ENCODE data around the gene CDY2A.
"Not testable (repeated sequence)": the region's sequence is repeated elsewhere in the genome, so short reads cannot be mapped to it uniquely, and the experiment has no call there.

The CDY2A gene, protein sequence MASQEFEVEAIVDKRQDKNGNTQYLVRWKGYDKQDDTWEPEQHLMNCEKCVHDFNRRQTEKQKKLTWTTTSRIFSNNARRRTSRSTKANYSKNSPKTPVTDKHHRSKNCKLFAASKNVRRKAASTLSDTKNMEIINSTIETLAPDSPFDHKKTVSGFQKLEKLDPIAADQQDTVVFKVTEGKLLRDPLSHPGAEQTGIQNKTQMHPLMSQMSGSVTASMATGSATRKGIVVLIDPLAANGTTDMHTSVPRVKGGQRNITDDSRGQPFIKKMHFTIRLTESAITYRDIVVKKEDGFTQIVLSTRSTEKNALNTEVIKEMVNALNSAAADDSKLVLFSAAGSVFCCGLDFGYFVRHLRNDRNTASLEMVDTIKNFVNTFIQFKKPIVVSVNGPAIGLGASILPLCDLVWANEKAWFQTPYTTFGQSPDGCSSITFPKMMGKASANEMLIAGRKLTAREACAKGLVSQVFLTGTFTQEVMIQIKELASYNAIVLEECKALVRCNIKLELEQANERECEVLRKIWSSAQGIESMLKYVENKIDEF
- long read RNA-seq, donor 1: 0 reads
- long read RNA-seq, donor 2: 0 reads
- long read RNA-seq, donor 3: 0 reads
- long read RNA-seq, donor 4: 0 reads
- long read RNA-seq, donor 5: 0 reads
- long read RNA-seq, donor 6: 0 reads
- long read RNA-seq, donor 7: 0 reads
- long read RNA-seq, donor 8: 0 reads

DNA sequence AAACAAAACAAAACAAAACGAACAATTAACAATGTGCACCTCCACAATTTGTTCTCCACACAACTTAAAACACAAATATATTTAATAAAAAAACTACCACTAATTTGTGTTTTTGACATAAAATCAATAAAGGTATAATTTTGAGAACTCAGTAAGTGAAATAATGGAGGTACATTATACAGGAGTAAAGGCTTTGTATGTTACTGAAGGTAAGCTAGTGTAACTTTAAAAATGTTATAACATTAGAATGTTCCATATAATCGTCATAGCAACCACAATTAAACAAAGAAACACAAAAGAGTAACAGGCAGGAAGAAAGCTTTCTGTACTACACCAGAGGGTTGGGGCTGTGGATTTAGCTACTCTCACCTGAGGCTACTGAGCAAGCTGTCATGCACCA lies at the start of gene CDY2A:
CDY2A (plus strand) TSS at position 301 of the 400 bp plus-strand sequence. CDS start 328 bp downstream, outside the sequence.
- not testable (repeated sequence) for DNase-seq

DNA sequence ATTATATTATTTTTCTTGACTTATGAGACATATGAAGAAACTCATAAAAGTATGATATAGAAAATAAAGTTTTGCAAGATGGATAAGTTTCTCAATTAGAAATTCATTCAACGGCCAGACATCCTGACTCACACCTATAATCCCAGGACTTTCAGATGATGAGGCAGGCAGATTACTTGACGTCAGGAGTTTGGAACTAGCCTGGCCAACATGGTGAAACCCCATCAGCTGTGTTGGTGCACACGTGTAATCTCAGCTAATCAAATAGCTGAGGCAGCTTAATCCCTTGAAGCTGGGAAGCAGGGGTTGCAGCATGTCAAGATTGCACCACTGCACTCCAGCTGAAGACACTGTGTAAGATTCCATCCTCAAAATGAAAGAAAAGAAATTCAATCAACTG lies 28.0 kb upstream of the CDY2A start:
- DNase-seq: not testable (repeated sequence)

DNA sequence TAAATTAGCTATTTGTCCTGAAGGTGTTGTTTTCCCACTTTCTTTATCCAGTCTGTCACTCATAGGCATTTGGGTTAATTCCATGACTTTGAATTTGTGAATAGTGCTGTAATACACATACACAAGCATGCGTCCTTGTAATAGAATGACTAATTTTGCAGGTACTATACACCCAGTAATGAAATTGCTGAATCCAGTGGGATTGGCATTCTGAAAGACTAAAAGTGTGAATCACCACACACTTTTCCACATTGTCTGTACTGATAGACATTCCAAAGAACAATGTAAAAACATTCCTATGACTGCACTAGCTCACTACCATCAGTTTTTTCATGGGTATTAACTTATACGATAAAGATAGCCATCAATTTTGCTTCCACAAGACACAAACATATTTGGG lies 27.3 kb upstream of the CDY2A start:
- DNase-seq: not testable (repeated sequence)

DNA sequence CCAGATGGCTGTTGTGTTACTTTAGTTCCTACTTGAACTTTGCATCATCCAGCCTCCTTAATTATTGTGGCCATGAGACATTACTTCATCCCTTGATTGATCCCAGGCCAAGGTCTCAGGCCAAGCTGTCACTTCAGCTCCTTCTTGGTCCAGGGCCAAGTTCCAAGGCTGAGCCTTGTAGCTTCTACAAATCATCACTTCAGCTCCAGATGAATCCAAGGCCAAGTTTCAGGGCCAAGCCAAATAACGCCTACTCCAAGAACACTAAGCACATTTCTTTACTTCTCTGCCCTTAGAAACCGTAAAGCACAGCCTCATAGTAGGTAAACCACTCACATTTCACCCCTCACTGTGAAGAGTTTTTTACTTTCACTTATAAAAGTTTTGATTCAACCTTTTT lies 1.7 kb upstream of the CDY2A start:
- DNase-seq: not testable (repeated sequence)

DNA sequence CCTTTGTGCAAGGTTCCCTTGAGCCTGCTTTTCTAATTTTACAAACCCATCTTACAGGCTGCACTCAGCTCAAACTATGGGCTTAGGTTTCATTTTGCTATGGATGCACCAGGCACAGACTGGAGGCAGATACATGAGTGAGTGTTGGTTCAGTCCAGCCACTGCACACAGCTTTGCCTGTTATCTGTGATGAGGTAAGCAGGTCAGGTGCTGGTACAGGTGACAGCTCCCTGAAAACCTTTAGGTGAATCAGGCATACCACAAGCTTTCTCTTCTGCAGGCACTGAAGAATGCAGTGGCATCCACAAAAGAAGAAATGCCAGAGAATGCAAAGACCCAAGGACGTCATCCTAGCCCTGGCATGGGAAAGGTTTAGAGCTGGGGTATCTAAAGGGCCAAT lies 3.3 kb downstream of the CDY2A start:
- not testable (repeated sequence) for DNase-seq

DNA sequence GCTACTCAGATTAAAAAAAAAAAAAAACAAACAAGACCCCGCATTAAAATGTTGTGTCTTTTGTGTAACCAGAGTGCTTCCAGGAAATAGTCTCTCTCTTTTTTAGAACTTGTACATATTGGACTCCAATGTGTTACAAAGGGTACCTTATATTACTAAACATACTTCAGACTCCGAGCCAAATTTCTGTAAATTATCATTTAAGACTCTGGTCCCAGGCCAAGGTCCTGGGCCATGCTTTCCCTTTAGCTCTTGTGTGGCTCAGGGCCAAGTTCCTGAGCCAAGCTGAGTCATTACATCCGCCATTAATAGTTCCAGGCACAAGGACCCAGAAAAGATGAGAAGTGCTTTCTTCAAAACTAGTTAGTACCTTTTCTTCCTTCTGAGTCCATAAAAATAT lies 4.6 kb downstream of the CDY2A start:
- DNase-seq: not testable (repeated sequence)

DNA sequence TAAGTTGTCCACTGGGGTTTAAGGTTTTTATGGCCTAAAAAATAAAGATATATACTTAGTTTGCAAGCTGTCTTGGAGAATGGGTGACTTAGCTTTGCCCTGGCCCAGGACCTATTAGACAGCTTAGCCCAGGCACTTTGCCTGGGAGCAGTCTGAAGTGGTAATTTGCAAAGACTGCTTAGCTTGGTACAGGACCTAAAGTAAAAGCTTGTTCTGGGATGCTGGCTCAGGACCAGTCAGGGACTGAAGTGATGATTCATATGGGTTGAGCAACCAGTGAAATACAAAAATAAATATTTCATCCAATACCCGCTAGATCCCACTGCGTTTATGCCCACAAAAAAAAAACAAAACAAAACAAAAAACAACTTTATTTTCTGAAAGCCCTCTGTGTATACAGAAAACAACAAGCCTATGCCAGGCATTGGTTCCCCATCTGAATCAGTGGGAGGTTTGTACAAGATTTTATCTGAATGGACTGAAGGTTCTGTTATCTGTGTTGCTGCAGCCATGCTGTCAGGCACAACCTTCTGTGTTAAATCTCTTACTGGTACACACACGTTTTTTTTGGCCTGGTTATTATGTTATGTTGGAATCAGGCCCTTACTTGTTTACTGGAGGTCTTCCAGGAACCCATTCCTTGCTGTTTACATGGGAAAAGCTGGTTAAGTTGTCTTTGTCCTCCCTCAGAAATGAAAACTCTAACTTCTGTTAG lies 8.7 kb downstream of the CDY2A start:
- DNase-seq: not testable (repeated sequence)

DNA sequence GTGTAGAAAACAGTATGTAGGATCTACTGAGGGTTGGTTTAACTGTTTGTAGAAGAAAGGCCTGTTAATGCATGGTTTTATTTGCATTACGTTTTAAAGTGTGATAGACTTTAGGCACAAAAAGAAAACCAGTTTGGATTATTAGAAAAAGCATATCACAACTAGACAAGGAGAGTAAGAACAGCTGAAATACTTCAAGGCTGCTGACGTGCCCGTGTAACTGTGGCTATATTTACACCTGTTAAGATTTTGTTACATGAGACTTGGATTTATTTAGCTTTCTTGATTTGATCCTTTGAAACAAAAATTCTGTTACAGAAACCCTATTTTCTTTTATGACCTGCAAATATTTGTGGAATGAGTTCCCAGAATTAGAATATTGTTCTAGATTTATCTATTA lies 9.3 kb downstream of the CDY2A start:
- DNase-seq: not testable (repeated sequence)

DNA sequence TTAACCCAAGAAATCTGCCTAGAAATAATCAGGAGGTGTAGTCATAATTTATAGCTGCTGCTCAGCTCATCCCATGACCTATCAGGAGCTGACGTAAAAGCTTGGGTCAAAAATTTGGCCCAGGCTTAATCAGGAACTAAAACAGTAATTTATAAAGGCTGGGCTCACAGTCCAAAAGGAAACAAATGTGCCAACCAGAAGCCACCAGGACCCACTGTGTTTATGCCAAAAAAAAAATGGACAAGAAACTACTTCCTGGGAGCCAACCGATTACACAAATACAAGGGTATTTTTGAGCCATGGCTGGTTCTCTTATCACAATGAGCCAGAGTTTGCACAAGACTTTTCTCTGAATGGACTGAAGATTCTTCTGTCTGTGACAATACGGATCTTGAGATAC lies 19.4 kb downstream of the CDY2A start:
- not testable (repeated sequence) for DNase-seq

DNA sequence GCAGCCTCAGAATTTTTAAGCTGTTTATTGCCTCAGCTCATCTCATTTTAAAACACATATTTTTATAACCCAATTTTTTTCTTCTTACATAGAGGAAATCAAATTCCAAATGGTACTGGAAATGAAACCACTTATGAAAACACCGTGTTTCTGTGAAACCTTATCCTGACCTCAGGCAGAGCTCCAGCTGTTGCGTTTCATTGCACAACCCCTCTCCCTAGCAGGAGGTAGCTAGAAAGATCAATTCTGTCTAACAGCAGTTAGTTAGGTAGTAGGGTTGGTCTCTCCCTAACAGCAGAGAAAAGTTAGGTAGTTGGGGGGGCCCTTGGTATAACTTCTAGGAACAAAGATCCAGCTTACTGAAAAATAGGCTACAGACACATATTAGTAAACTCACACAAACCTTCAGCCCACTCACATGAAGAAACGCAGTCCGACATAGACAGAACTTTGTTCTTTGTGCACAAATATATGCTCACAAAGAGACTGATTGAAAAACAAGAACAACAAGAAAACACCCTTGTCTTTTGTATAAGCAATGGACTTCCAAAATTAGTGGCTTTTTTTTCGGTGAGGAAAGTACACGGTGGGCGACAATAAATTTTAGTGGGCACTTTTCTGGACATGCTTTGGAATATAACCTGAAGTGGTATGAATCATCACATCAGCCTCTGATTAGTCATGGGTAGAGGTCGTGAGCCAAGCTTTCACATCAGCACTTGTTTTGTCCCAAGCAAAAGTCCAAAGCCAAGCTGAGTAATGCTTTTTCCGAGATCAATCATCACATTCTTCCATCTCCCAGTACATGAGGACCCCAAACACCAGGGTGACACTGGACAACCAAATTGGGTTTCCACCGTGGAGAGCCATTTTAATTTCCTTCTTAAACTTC lies 22.8 kb downstream of the CDY2A start:
- not testable (repeated sequence) for DNase-seq

DNA sequence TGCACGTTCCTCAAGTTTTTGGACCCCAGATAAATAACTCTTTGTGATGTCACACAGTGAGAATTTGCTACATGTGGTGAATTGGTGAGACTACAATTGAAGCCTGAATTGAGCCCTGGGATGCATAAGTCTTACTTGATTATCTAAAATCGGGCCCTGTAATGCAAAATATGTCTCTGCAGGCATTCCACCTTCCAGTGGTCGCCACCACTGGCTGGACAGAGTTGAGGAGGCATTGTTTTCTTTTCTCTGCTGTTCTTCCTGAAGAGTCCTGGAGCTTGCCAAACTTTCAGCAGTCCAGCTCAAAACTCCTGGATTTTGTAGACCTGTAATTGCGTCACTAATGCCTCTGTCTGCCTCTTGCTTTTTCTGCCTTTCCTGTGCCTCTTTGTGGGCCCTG lies 23.5 kb downstream of the CDY2A start:
- not testable (repeated sequence) for DNase-seq

DNA sequence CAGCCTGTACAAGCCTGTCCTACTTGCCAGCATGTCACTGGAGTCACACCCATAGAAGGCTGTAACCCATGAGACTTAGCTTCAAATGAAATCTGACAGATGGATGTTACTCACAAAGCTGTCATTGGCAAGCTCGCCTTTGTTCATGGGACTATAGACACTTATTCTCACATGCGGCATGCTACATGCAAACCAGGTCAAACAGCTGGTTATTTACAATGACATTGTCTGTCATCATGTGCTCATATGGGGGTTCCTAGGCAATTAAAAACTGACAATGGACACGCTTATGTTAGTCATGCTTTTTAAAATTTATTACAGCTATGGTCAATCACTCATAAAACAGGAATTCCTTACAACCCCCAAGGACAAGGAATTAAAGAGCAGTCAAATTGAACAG lies 30.9 kb downstream of the CDY2A start:
- not testable (repeated sequence) for DNase-seq

DNA sequence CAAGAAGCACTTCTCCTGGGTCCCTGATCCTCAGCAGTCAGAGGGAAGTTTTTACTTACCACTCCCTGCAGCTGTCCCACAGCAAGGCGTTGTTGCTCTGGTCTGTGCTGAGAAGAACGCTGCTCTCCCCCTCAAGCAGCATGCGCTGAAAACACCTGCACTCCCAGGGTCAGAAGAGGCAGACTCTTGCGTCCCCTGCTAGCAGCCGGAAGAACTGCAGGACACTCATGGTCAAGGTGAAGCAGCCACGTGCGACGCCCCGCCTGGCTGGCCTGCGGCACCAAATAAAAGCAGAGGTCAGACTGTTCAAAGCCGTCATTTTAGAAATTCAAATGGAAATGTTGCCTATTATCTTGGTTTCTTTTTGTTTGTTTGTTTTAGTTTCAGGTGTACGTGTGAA lies 47.9 kb downstream of the CDY2A start:
- DNase-seq: not testable (repeated sequence)

Data from right kidney (tissue), 9 donors.